ENCODE data around the gene PRPF31. TPM values are rescaled to one million over a fixed set of nuclear protein-coding genes. Genes with fewer than 3 reads are reported as not detected.
A peak's percentile ranks its signal among the peaks of the same experiment; 100 is the strongest.

Gene PRPF31
- total and polyA plus RNA-seq, 2 of the 13 experiments (the other 11 are each of a cell fraction or from before 2014, with no cell fraction given), result 23.8 to 63.8 TPM

- TF ChIP-seq ZNF318 (CRISPR knock-in tag; IDR thresholded peaks at IDR 0.05), result 0 out of 2 replicates have a peak, but pooled peaks have one; percentile 57
- peak; percentile 44; the same call in 1 of the 2 replicates for TF ChIP-seq ARID4A (CRISPR knock-in tag; IDR thresholded peaks at IDR 0.05; ENCODE audit: borderline replicate concordance)
- peak; percentile 99 for TF ChIP-seq SP4 (CRISPR knock-in tag; IDR thresholded peaks at IDR 0.05)
- TF ChIP-seq ZBTB38 (CRISPR knock-in tag; IDR thresholded peaks at IDR 0.05), result 0 out of 2 replicates have a peak, but pooled peaks have one; percentile 34
- peak; percentile 7 for TF ChIP-seq TEAD3 (CRISPR knock-in tag; optimal IDR thresholded peaks at IDR 0.05; ENCODE audit: borderline replicate concordance)
- TF ChIP-seq FOXK1 (CRISPR knock-in tag; IDR thresholded peaks at IDR 0.05; ENCODE audit: borderline replicate concordance, low read depth), result 0 out of 2 replicates have a peak, but pooled peaks have one; percentile 10
- no peak for TF ChIP-seq ZNF275 (CRISPR knock-in tag; IDR thresholded peaks at IDR 0.05; ENCODE audit: borderline replicate concordance)
- TF ChIP-seq ZBTB3 (CRISPR knock-in tag; IDR thresholded peaks at IDR 0.05; ENCODE audit: borderline replicate concordance, low read depth), result 0 out of 2 replicates have a peak, but pooled peaks have one; percentile 22
- TF ChIP-seq UBTF (CRISPR knock-in tag; IDR thresholded peaks at IDR 0.05), result 0 out of 2 replicates have a peak, but pooled peaks have one; percentile 3
- TF ChIP-seq ZNF75D (CRISPR knock-in tag; IDR thresholded peaks at IDR 0.05; ENCODE audit: borderline replicate concordance), result no peak
Measured at GRCh38 chr19:54136864-54137698, 21.5 kb downstream of the PRPF31 start (continued).
